Ovary (tissue), 9 donors: ENCODE measurements around the gene DYNC2I2. TPM values are rescaled to one million over a fixed set of nuclear protein-coding genes. Genes with fewer than 3 reads are reported as not detected.

Source experiments
- DNase-seq, 5 donors: peaks; one replicate each; pipeline ENCODE4 v3.0.0-alpha.2; 2019 to 2020
- H3K27ac ChIP-seq, 2 donors: fragments of 200-600 bp; one replicate each; pipeline versions ENCODE4 v1.5.1 to v1.8.0; 2019 to 2022
- H3K27me3 ChIP-seq: fragments of 200-600 bp; one replicate; pipeline ENCODE4 v1.8.0; 2022
- H3K36me3 ChIP-seq: fragments of 200-600 bp; sonication (generic); one replicate; pipeline ENCODE4 v1.5.1; 2019
- H3K4me1 ChIP-seq: one replicate; pipeline ENCODE4 v1.8.1; 2013; ENCODE audit warnings: mild to moderate bottlenecking, moderate library complexity; ENCODE audit not compliant: insufficient read depth
- H3K4me3 ChIP-seq: fragments of 200-600 bp; sonication (generic); one replicate; pipeline ENCODE4 v1.5.1; 2017
- H3K9me3 ChIP-seq, 2 donors: fragments of 200-600 bp in 1 of 2; sonication (generic) in 1 of 2; one replicate each; pipeline versions ENCODE4 v1.5.1 to v1.8.1; 2013 to 2019; ENCODE audit warnings: mild to moderate bottlenecking in 1 of 2, moderate library complexity in 1 of 2
- CTCF ChIP-seq, 3 donors: fragments of 450-650 bp in 2 of 3; fragments of 200-600 bp in 1 of 3; IDR thresholded peaks; one replicate each; pipeline versions ENCODE4 v1.5.1 to v1.8.0; 2016 to 2022; ENCODE audit warnings: antibody characterized with exemption in 3 of 3, mild to moderate bottlenecking in 1 of 3
- EP300 ChIP-seq: sonication (generic); formaldehyde crosslinking; IDR thresholded peaks from one replicate; pipeline ENCODE4 v1.6.1; 2017; ENCODE audit warnings: antibody characterized with exemption
- POLR2A ChIP-seq: fragments of 450-650 bp; IDR thresholded peaks from one replicate; pipeline ENCODE4 v1.6.1; 2017; ENCODE audit warnings: antibody characterized with exemption, mild to moderate bottlenecking, moderate library complexity
- WGBS, 3 donors: extraction: QIAGEN DNeasy Blood & Tissue Kit in 1 of 3; methylation state at CpG; one replicate each; pipeline versions ENCODE4 v1.1.5 to v1.1.7; 2013 to 2017; 5-methylcytosine and 5-hydroxymethylcytosine counted together
- intact Hi-C, 4 donors: fragments of 100-400 bp; cut with DNase I; formaldehyde crosslinking; loops; one replicate each; pipeline versions ENCODE4 v1.11.0 to v1.15.1; 2022 to 2023
- polyA plus RNA-seq, 2 donors: library from polyadenylated mRNA; stranded (reverse); fragments of 200-250 nt in 1 of 2; fragments of 350-450 nt in 1 of 2; fragmentation: Illumina TruSeq in 1 of 2; extraction: RNeasy Lipid Tissue Mini Kit (QIAGEN cat#74804) in 1 of 2; gene quantifications; one replicate each; pipeline ENCODE4 v1.2.3, GENCODE V29; 2013 to 2014
- total RNA-seq, 7 donors: library from RNA; depleted of rRNA in 2 of 7; stranded (reverse); fragments of >200 nt in 2 of 7; fragmentation: NEBNext Ultra II Directional in 3 of 7; extraction: Animal tissue kit (Norgen Biotek cat#: 25700) in 3 of 7; gene quantifications; one replicate each; pipeline versions ENCODE4 v1.1.0 to v1.2.4, GENCODE V29; 2016 to 2023
- donor health status: DM: no; HTN: no; CAD: no; lungs with moderate emphysema.
- donor health status: DM: no; HTN: no; CAD: no.
- donor health status: Bipolar disorder and iron deficiency.
- donor health status: DM: yes; HTN: yes; CAD: no.
- donor health status: DM: no; HTN: no; CAD: no.
- donor health status: DM: yes; HTN: yes; CAD: no.

Gene DYNC2I2
- total and polyA plus RNA-seq, 9 donors, result 2.0 to 87.5 (median 25.8) TPM

- Histone ChIP-seq H3K27ac (no peak overlapping the region), H3K9me3 (no peaks in the 10 kb centered on the region), H3K27me3 (no peaks in the 10 kb centered on the region), H3K4me1 (peaks cover 9% of the 10 kb centered on the region), H3K36me3 (no peaks in the 10 kb centered on the region), H3K4me3 (no peak overlapping the region)
- WGBS, 3 donors, result 93 to 95% (median 95%) methylated on average over 4 of the region's 4 CpGs
- peak in 1 of 5 donors; percentile 8 for DNase-seq
- TF ChIP-seq CTCF (IDR thresholded peaks at IDR 0.05) (no peak), POLR2A (no peak), EP300 (no peak)
- intact Hi-C loops, result no loop called here
Measured at GRCh38 chr9:128687453-128687852, 30.8 kb upstream of the DYNC2I2 start.

DNA sequence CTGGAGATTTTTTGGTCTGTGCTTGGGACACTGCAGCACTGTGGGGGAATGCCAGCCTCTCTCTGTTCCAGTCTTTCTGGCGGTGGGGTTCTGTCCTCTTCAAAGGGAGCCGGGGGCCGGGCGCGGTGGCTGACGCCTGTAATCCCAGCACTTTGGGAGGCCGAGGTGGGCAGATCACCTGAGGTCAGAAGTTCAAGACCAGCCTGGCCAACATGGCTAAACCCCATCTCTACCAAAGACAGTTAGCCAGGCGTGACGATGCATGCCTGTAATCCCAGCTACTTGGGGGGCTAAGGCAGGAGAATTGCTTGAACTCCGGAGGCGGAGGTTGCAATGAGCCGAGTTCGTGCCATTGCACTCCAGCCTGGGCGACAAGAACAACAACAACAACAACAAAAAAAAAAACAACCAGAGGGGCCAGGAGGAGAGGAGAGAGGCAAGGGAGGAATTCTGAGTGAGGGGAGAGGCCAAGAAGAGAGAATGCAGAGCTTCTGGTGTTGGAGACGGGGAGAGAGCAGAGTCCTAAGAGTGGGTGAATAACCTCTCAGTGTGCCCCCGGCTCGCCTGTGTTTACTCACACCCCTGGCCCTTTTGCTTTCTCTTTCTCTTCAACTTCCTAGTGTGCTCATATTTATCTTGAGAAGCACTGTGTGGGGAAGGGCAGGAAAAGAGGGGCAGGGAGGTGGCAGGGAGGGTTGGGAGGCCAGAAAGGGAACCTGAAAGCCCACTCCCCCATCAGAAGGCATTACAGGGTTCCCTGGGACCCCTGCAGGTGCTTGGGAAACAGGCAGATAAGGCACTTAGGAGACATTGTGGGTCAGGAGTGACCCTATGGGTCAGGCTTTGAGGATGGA is 29.2 kb upstream of the DYNC2I2 start:
- H3K27ac ChIP-seq, result no peak overlapping the region
- H3K4me3 ChIP-seq, result no peak overlapping the region
- intact Hi-C loops, result no loop called here
- peak in 1 of 5 donors; percentile 20 for DNase-seq
- WGBS, 3 donors, result 74 to 85% (median 84%) methylated on average over 17 of the region's 17 CpGs
- H3K9me3 ChIP-seq, result no peaks in the 10 kb centered on the region
- TF ChIP-seq EP300, result no peak
- TF ChIP-seq POLR2A, result no peak
- no peak for TF ChIP-seq CTCF (IDR thresholded peaks at IDR 0.05)
- peaks cover 7% of the 10 kb centered on the region for H3K4me1 ChIP-seq
- H3K27me3 ChIP-seq, result no peaks in the 10 kb centered on the region
- H3K36me3 ChIP-seq, result no peaks in the 10 kb centered on the region

- intact Hi-C loops, result no loop called here
- H3K27me3 ChIP-seq, result no peaks in the 10 kb centered on the region
- TF ChIP-seq EP300 (no peak), POLR2A (no peak), CTCF (IDR thresholded peaks at IDR 0.05) (no peak)
Measured at GRCh38 chr9:128684325-128685199, 27.9 kb upstream of the DYNC2I2 start.

DNA sequence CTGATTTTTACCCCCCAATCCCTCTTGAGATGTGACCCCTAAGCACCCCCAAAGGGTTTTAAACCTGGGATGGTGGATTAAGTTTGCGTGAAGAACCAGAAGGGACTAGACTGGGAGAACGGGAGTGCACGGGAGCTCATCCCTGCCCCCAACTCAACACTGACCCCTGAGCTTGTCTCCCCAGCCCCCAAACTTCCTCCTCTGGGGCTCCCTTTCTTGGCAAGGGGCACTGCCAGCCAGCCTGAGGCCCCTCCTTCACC is 27.3 kb upstream of the DYNC2I2 start:
- Histone ChIP-seq H3K9me3 (no peaks in the 10 kb centered on the region), H3K27ac (no peak overlapping the region), H3K36me3 (no peaks in the 10 kb centered on the region), H3K4me3 (peak overlapping the region; percentile 58), H3K27me3 (no peaks in the 10 kb centered on the region), H3K4me1 (peaks cover 7% of the 10 kb centered on the region)
- intact Hi-C loops, result no loop called here
- 1 to 4% (median 1%) methylated on average over 3 of the region's 3 CpGs for WGBS, 3 donors
- TF ChIP-seq CTCF (IDR thresholded peaks at IDR 0.05) (no peak), POLR2A (no peak), EP300 (no peak)
- DNase-seq, result no peak

More at GRCh38 chr9:128684325-128685199, 27.9 kb upstream of the DYNC2I2 start:
- Histone ChIP-seq H3K4me3 (peak overlapping the region; percentile 58), H3K9me3 (no peaks in the 10 kb centered on the region), H3K4me1 (peaks cover 7% of the 10 kb centered on the region), H3K27ac (peak overlapping the region in 1 of 2 donors; percentile 8), H3K36me3 (no peaks in the 10 kb centered on the region)
- DNase-seq, result peak; percentile 71 to 78 (median 75)
- 10 to 12% (median 11%) methylated on average over 15 of the region's 15 CpGs for whole genome bisulfite sequencing, 3 donors
